HCT116 (cell line): Measurements from ENCODE around the gene RPRD1B. TPM values are rescaled to one million over a fixed set of nuclear protein-coding genes. Genes with fewer than 3 reads are reported as not detected.

ENCODE experiments used
- ATAC-seq: fragments of 200-7000 bp; cut with Tn5 transposase; 2 replicates; pipeline ENCODE4 v1.9.1; 2020; ENCODE audit warnings: mild to moderate bottlenecking, moderate library complexity
- BruUV-seq: library from RNA; stranded (reverse); fragments of 400-500 nt; replicated peaks from 2 replicates; lab custom pipeline; 2021; lab: Mats Ljungman, UMichigan
- CTCF ChIA-PET: fragments of 300-600 bp; sonication (Branson Sonifier 250); formaldehyde crosslinking; loops from one replicate; lab custom pipeline; 2021; ENCODE audit warnings: antibody characterized with exemption; lab: Charles Lee
- POLR2A ChIA-PET: fragments of 300-600, 350-600 bp; sonication (Branson Sonifier 250); formaldehyde crosslinking; loops from one replicate; lab custom pipeline; 2021; ENCODE audit warnings: antibody characterized with exemption; lab: Charles Lee
- RAD21 ChIA-PET, 2 experiments: fragments of 300-600 bp; sonication (Branson Sonifier 250); formaldehyde crosslinking; loops; one replicate each; lab custom pipeline; 2023; ENCODE audit warnings: low total read pairs in 2 of 2; ENCODE audit not compliant: uncharacterized antibody in 2 of 2, unreplicated experiment in 2 of 2, low non-redundant PET in 1 of 2; lab: Charles Lee
- DNase-seq: peaks from one replicate; pipeline ENCODE4 v3.0.0-alpha.2; 2010; ENCODE audit warnings: low read depth, low spot score
- H2AFZ ChIP-seq: fragments of 200-600 bp; shearing (Covaris generic), sonication (generic); 2 replicates; pipeline ENCODE4 v1.6.1; 2017; ENCODE audit warnings: low read depth, mixed run types, mixed read lengths, antibody characterized with exemption, low read length; ENCODE audit not compliant: poor library complexity, severe bottlenecking
- H3K27ac ChIP-seq: 2 replicates; pipeline ENCODE4 v1.5.1; 2012; ENCODE audit warnings: low read depth, low read length
- H3K27me3 ChIP-seq: fragments of 200-600 bp; sonication (generic); 2 replicates; pipeline ENCODE4 v1.6.1; 2016; ENCODE audit warnings: mixed run types, low read length, mixed read lengths; ENCODE audit not compliant: insufficient read depth
- H3K36me3 ChIP-seq, 2 experiments: fragments of 200-500 bp in 1 of 2; fragments of 200-600 bp in 1 of 2; sonication (Bioruptor generic) in 1 of 2; sonication (generic) in 1 of 2; 2 replicates each; pipeline versions ENCODE4 v1.5.1 to v1.6.1; 2014 to 2016; ENCODE audit warnings: low read length in 2 of 2, inconsistent platforms in 1 of 2, mixed read lengths in 1 of 2, mixed run types in 1 of 2; ENCODE audit not compliant: insufficient read depth in 2 of 2, control insufficient read depth in 1 of 2
- H3K4me1 ChIP-seq, 2 experiments: fragments of 200-600 bp in 1 of 2; sonication (generic) in 1 of 2; 2 replicates each; pipeline versions ENCODE4 v1.5.1 to v1.6.1; 2012 to 2017; ENCODE audit warnings: low read length in 2 of 2, inconsistent platforms in 1 of 2, mild to moderate bottlenecking in 1 of 2, mixed read lengths in 1 of 2, mixed run types in 1 of 2, moderate library complexity in 1 of 2; ENCODE audit not compliant: insufficient read depth in 2 of 2, control insufficient read depth in 1 of 2
- H3K4me2 ChIP-seq: fragments of 200-600 bp; sonication (generic); 2 replicates; pipeline ENCODE4 v1.6.1; 2017; ENCODE audit warnings: mixed run types, low read length, mixed read lengths
- H3K4me3 ChIP-seq, 2 experiments: fragments of 200-600 bp in 1 of 2; sonication (generic) in 1 of 2; replicated peaks in 1 of 2; 2 replicates each; pipeline ENCODE4 v1.5.1; 2011 to 2016; ENCODE audit warnings: low read length in 2 of 2, control low read depth in 1 of 2, low read depth in 1 of 2, mild to moderate bottlenecking in 1 of 2, mixed read lengths in 1 of 2, mixed run types in 1 of 2
- H3K79me2 ChIP-seq: fragments of 200-600 bp; sonication (generic); 2 replicates; pipeline ENCODE4 v1.6.1; 2017; ENCODE audit warnings: mild to moderate bottlenecking, mixed run types, low read length, moderate library complexity, mixed read lengths; ENCODE audit not compliant: insufficient read depth
- H3K9ac ChIP-seq: fragments of 200-600 bp; sonication (generic); 2 replicates; pipeline ENCODE4 v1.6.1; 2016; ENCODE audit warnings: low read length, mixed read lengths
- H3K9me2 ChIP-seq: fragments of 200-600 bp; sonication (generic), shearing (Covaris generic); 2 replicates; pipeline ENCODE4 v1.6.1; 2017; ENCODE audit warnings: mixed run types, mild to moderate bottlenecking, moderate library complexity; ENCODE audit not compliant: insufficient read depth
- H3K9me3 ChIP-seq, 2 experiments: fragments of 200-500 bp in 1 of 2; fragments of 200-600 bp in 1 of 2; sonication (Bioruptor generic) in 1 of 2; sonication (generic) in 1 of 2; 2 replicates each; pipeline ENCODE4 v1.6.1; 2014 to 2017; ENCODE audit warnings: low read length in 2 of 2, mixed read lengths in 2 of 2, inconsistent platforms in 1 of 2, low read depth in 1 of 2, mild to moderate bottlenecking in 1 of 2, mixed run types in 1 of 2, moderate library complexity in 1 of 2; ENCODE audit not compliant: control insufficient read depth in 1 of 2, insufficient read depth in 1 of 2
- H4K20me1 ChIP-seq: fragments of 200-600 bp; sonication (generic), shearing (Covaris generic); 2 replicates; pipeline ENCODE4 v1.6.1; 2017; ENCODE audit warnings: mixed run types, mild to moderate bottlenecking, moderate library complexity; ENCODE audit not compliant: insufficient read depth
- RAD21 ChIP-seq: IDR thresholded peaks from 2 replicates; pipeline ENCODE4 v1.6.1; 2012; ENCODE audit warnings: low read depth, mild to moderate bottlenecking
- YY1 ChIP-seq: IDR thresholded peaks from 2 replicates; pipeline ENCODE4 v1.6.1; 2011; ENCODE audit warnings: low read length, low read depth, moderate library complexity, mild to moderate bottlenecking; ENCODE audit not compliant: insufficient replicate concordance; ENCODE audit errors: extremely low read depth
- intact Hi-C: fragments of 100-400 bp; cut with micrococcal nuclease; formaldehyde crosslinking; loops from 2 replicates; pipeline ENCODE4 v1.10.0; 2022
- total RNA-seq: library from RNA; stranded (reverse); gene quantifications from one replicate; pipeline ENCODE4 v1.2.1, GENCODE V29; 2021; ENCODE audit not compliant: unreplicated experiment
- TF ChIP-seq, protein P1 (sequence below): IDR thresholded peaks from 2 replicates; pipeline ENCODE4 v1.6.1; 2012
- TF ChIP-seq, protein P2 (sequence below), 3 experiments: fragments of 200-600 bp in 1 of 3; sonication (generic) in 1 of 3; IDR thresholded peaks in 2 of 3; conservative IDR thresholded peaks in 1 of 3; 2 replicates each; pipeline ENCODE4 v1.5.1; 2012 to 2017; ENCODE audit warnings: low read depth in 2 of 3, low read length in 2 of 3, antibody characterized with exemption in 1 of 3, borderline replicate concordance in 1 of 3, control low read depth in 1 of 3, mild to moderate bottlenecking in 1 of 3, mixed read lengths in 1 of 3, mixed run types in 1 of 3, moderate library complexity in 1 of 3; ENCODE audit not compliant: insufficient read depth in 1 of 3

RPRD1B gene
- total RNA-seq, 1 experiment from 2014 or later, result 30.7 TPM

DNA sequence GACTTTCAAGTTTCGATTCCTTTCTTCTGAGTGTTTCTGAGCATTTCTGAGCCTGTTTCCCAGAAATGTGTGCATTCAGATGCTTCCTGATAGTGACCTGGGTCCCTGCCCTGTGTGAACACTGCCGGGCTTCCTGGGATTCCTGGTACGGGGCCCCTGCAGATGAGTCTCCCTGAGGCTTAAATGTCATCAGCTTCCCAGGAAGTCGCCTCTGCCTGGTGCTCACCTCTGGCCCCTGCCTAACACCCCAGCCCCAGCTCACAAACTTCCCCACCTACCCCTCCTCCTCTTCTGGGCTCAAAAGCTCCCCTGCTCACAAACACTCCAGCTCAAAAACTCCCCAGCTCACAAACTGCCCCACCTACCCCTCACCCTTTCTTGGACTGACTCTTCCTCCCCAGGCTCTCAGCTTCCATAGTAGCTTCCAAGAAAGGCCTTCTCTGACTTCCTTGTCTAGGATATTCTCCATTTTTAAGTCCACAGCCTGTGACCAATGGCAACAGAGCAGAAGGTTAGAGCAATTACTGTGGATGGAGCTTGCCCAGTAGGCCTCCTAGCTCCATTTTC lies 89.6 kb downstream of the RPRD1B start:
- H3K9me3 ChIP-seq, result no peaks in the 10 kb centered on the region
- intact Hi-C loops, result no loop called here
- TF ChIP-seq, protein P1, sequence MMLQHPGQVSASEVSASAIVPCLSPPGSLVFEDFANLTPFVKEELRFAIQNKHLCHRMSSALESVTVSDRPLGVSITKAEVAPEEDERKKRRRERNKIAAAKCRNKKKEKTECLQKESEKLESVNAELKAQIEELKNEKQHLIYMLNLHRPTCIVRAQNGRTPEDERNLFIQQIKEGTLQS, result no peak
- TF ChIP-seq RAD21, result no peak
- TF ChIP-seq, all 23 proteins: peak for 0
- Histone ChIP-seq H3K36me3 (no peaks in the 10 kb centered on the region), H3K4me1 (peaks cover 27 to 38% of the 10 kb centered on the region in 2 experiments), H3K27me3 (no peaks in the 10 kb centered on the region), H3K79me2 (no peaks in the 10 kb centered on the region), H3K4me3 (no peak overlapping the region), H3K9ac (no peak overlapping the region), H4K20me1 (no peaks in the 10 kb centered on the region), H3K27ac (no peak overlapping the region), H3K4me2 (peak overlapping the region; percentile 11; the same call in 1 of the 2 replicates), H2AFZ (no peak overlapping the region), H3K9me2 (no peaks in the 10 kb centered on the region)
- ChIA-PET POLR2A (no interaction called here), CTCF (interaction anchor here (1.5 kb wide), 1 partner anchor 9 kb away, joined by 9 read pairs; no protein-coding TSS in a partner anchor), RAD21 (no interaction called here)
- no peak for ATAC-seq
- no peak for DNase-seq
- BruUV-seq, result no TSS peak

DNA sequence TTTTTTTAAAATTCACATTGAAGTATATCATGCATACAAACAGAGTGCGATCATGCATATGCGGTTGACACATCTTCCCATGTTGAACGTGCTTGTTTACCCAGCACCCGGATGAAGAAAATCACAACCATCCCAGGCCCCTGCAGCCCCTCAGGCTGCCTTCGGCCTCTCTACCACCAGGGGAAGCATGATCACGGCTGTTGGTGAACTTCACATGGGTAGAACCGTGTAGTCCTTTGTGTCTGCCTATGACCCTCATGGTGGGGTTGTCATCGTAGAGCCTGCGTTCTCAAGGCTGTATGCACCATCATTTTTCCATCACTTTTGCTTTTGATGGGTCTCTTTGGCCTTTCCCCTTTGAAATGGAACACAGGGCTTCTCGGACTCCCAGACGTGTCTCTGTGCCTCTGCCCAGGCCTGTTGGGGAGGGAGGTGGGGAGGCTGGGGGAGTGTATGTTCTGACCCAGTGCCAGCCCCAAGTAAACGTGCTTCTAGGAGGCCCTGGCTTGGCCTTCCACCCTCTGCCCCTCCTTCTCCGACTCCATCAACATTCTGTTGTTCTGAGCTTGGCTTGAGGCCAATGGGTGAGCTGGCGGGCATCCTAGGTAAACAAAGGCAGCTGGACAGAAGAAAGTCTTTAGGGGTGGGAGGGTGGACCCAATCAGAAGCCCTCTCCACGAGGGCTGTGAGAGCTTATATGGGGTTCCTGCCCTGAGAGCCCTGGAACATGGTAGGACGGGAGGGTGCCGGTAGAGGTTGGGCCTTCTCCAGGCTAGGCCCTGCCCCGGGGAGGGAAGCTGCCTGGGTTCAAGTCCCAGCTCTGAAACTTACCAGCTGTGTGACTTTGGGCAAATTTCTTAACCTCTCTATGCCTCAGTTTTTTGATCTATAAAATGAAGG lies 91.9 kb downstream of the RPRD1B start:
- Histone ChIP-seq H3K36me3 (no peaks in the 10 kb centered on the region), H3K9me2 (no peaks in the 10 kb centered on the region), H3K27me3 (no peaks in the 10 kb centered on the region), H4K20me1 (no peaks in the 10 kb centered on the region), H3K4me3 (no peak overlapping the region), H3K9ac (no peak overlapping the region), H2AFZ (no peak overlapping the region), H3K79me2 (no peaks in the 10 kb centered on the region), H3K4me1 (peaks cover 27 to 35% of the 10 kb centered on the region in 2 experiments), H3K9me3 (no peaks in the 10 kb centered on the region), H3K4me2 (peak overlapping the region; percentile 71), H3K27ac (no peak overlapping the region; the same call in 1 of the 2 replicates)
- ChIA-PET POLR2A (no interaction called here), RAD21 (no interaction called here), CTCF (interaction anchor here (0.8 to 0.9 kb wide), 3 partner anchors 12 to 96 kb away, joined by 3 to 4 read pairs (median 4); no protein-coding TSS in a partner anchor)
- TF ChIP-seq YY1, result no peak
- TF ChIP-seq, protein P2, sequence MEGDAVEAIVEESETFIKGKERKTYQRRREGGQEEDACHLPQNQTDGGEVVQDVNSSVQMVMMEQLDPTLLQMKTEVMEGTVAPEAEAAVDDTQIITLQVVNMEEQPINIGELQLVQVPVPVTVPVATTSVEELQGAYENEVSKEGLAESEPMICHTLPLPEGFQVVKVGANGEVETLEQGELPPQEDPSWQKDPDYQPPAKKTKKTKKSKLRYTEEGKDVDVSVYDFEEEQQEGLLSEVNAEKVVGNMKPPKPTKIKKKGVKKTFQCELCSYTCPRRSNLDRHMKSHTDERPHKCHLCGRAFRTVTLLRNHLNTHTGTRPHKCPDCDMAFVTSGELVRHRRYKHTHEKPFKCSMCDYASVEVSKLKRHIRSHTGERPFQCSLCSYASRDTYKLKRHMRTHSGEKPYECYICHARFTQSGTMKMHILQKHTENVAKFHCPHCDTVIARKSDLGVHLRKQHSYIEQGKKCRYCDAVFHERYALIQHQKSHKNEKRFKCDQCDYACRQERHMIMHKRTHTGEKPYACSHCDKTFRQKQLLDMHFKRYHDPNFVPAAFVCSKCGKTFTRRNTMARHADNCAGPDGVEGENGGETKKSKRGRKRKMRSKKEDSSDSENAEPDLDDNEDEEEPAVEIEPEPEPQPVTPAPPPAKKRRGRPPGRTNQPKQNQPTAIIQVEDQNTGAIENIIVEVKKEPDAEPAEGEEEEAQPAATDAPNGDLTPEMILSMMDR (IDR thresholded peaks at IDR 0.05 in 2 of 3, conservative IDR thresholded peaks at IDR 0.05 in 1 of 3; ENCODE audit: borderline replicate concordance in 1 of 3, insufficient read depth in 1 of 3, low read depth in 2 of 3, low read length in 2 of 3), result peak in 1 of 3 experiments; percentile 20; a peak in 1 of 6 replicates
- DNase-seq (no peak), ATAC-seq (no peak)
- BruUV-seq, result no TSS peak
- intact Hi-C loops, result no loop called here
